Breast epithelium (tissue), 4 donors: ENCODE data around the gene GDPD4. TPM values are rescaled to one million over a fixed set of nuclear protein-coding genes. Genes with fewer than 3 reads are reported as not detected.
A peak's percentile ranks its signal among the peaks of the same experiment; 100 is the strongest.

Experiments used
- DNase-seq, 2 donors: peaks; one replicate each; pipeline ENCODE4 v3.0.0-alpha.2; 2019; ENCODE audit warnings: low spot score in 2 of 2
- H3K27ac ChIP-seq, 2 donors: fragments of 200-600 bp; sonication (generic) in 1 of 2; one replicate each; pipeline ENCODE4 v1.5.1; 2016 to 2019; ENCODE audit warnings: mild to moderate bottlenecking in 1 of 2
- H3K27me3 ChIP-seq, 2 donors: fragments of 200-600 bp; sonication (generic) in 1 of 2; one replicate each; pipeline versions ENCODE4 v1.5.1 to v1.6.0; 2017 to 2019; ENCODE audit warnings: control low read depth in 1 of 2, mild to moderate bottlenecking in 1 of 2
- H3K36me3 ChIP-seq: fragments of 200-600 bp; one replicate; pipeline ENCODE4 v1.5.1; 2019
- H3K4me1 ChIP-seq, 2 donors: fragments of 200-600 bp; sonication (generic); one replicate each; pipeline ENCODE4 v1.5.1; 2016 to 2019; ENCODE audit warnings: control low read depth in 1 of 2
- H3K4me3 ChIP-seq, 3 donors: fragments of 200-600 bp; sonication (generic); 1 replicate in 2 of 3; 2 replicates in 1 of 3; pipeline ENCODE4 v1.5.1; 2016 to 2019; ENCODE audit warnings: mild to moderate bottlenecking in 3 of 3, moderate library complexity in 2 of 3
- H3K9me3 ChIP-seq, 2 donors: fragments of 200-600 bp; sonication (generic) in 1 of 2; one replicate each; pipeline ENCODE4 v1.5.1; 2016 to 2019; ENCODE audit warnings: control low read depth in 1 of 2
- POLR2A ChIP-seq: fragments of 450-650 bp; IDR thresholded peaks from one replicate; pipeline ENCODE4 v1.6.1; 2016; ENCODE audit warnings: antibody characterized with exemption, mild to moderate bottlenecking, moderate library complexity
- POLR2AphosphoS5 ChIP-seq, 3 donors: sonication (generic); formaldehyde crosslinking; IDR thresholded peaks; one replicate each; pipeline ENCODE4 v1.6.1; 2017; ENCODE audit warnings: antibody characterized with exemption in 3 of 3
- intact Hi-C: fragments of 100-400 bp; cut with DNase I; formaldehyde crosslinking; loops from one replicate; pipeline ENCODE4 v1.15.1; 2023; ENCODE audit warnings: low total_unique reads
- total RNA-seq, 3 donors: library from RNA; depleted of rRNA; stranded (reverse); fragments of >200 nt; gene quantifications; one replicate each; pipeline ENCODE4 v1.1.0, GENCODE V29; 2016
- TF ChIP-seq, protein P1 (sequence below), 3 donors: fragments of 450-650 bp; IDR thresholded peaks; one replicate each; pipeline ENCODE4 v1.5.1; 2016 to 2017; ENCODE audit warnings: antibody characterized with exemption in 3 of 3, mild to moderate bottlenecking in 3 of 3, moderate library complexity in 3 of 3

Gene GDPD4
- total RNA-seq, 3 donors from 2014 or later = not detected

DNA sequence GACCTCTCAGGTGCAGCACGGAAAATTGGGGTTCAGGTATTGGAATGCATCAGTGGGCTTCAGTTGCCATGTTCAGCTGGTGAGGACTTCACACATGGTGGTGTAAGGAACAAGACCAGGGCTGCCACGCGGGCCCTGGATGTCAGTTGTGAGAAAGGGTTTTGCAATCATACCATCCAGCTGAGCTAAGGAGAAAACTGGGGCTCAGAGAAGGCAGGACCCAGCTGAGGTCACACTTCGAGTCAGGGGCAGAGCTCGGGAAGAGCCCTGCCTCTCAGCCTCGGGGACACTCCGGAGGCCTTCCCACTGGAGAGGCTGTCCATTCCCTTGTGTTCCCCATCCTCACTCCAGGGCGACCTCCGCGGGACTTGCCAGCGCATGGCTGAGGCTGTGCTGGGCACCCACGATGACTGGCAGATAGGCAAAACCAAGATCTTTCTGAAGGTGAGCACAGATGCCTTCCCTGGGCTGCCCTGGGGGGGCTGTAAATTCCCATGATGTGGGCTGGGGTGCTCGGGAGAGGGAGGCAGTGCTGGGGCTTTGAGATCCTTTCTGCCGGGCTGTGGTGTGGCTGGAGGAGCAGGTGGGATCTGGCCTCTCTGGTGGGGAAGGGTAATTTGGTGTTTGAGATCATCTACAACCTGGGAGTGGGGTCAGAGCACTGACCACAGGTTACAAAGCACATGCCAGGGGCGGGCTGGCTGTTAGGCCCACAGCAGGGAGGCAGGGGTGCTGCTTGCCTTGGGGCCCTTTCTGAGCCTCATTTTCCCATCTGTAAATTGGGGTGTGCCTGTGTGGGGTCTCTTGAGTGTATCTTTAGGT, 126.3 kb downstream of the GDPD4 start:
- H3K27ac ChIP-seq = no peak overlapping the region
- intact Hi-C loops = no loop called here
- no peaks in the 10 kb centered on the region for H3K9me3 ChIP-seq
- H3K36me3 ChIP-seq = no peaks in the 10 kb centered on the region
- DNase-seq = no peak
- TF ChIP-seq POLR2AphosphoS5 (IDR thresholded peaks at IDR 0.05) (no peak), POLR2A (no peak)
- TF ChIP-seq, protein P1, sequence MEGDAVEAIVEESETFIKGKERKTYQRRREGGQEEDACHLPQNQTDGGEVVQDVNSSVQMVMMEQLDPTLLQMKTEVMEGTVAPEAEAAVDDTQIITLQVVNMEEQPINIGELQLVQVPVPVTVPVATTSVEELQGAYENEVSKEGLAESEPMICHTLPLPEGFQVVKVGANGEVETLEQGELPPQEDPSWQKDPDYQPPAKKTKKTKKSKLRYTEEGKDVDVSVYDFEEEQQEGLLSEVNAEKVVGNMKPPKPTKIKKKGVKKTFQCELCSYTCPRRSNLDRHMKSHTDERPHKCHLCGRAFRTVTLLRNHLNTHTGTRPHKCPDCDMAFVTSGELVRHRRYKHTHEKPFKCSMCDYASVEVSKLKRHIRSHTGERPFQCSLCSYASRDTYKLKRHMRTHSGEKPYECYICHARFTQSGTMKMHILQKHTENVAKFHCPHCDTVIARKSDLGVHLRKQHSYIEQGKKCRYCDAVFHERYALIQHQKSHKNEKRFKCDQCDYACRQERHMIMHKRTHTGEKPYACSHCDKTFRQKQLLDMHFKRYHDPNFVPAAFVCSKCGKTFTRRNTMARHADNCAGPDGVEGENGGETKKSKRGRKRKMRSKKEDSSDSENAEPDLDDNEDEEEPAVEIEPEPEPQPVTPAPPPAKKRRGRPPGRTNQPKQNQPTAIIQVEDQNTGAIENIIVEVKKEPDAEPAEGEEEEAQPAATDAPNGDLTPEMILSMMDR (IDR thresholded peaks at IDR 0.05) = no peak
- H3K4me1 ChIP-seq = no peaks in the 10 kb centered on the region
- peak overlapping the region in 2 of 3 donors; percentile 5 to 27 for H3K4me3 ChIP-seq
- no peaks in the 10 kb centered on the region for H3K27me3 ChIP-seq

GRCh38 chr11:77174559-77174958, 126.9 kb downstream of the GDPD4 start:
- no peaks in the 10 kb centered on the region for H3K27me3 ChIP-seq
- no peaks in the 10 kb centered on the region for H3K9me3 ChIP-seq
- H3K36me3 ChIP-seq = no peaks in the 10 kb centered on the region
- intact Hi-C loops = no loop called here
- no peaks in the 10 kb centered on the region for H3K4me1 ChIP-seq
- H3K27ac ChIP-seq = no peak overlapping the region
- H3K4me3 ChIP-seq = no peak overlapping the region
- TF ChIP-seq POLR2AphosphoS5 (IDR thresholded peaks at IDR 0.05) (no peak), POLR2A (no peak)
- TF ChIP-seq, protein P1 (IDR thresholded peaks at IDR 0.05) = no peak
- no peak for DNase-seq

GRCh38 chr11:77173494-77173893, 128.0 kb downstream of the GDPD4 start:
- no peak for DNase-seq

DNA sequence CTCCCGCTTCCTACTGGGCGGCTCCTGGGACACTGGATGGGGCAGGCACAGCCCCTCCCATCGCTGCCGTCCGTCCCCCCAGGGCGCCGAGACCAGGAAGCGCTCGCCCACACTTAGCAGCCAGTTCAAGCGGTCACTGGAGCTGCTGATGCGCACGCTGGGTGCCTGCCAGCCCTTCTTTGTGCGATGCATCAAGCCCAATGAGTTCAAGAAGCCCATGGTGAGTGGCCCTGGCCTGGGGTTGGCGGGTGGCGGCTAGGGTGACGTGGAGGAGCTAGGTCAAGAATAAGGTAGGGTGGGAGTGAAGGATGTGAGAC, 128.9 kb downstream of the GDPD4 start:
- Histone ChIP-seq H3K36me3 (no peaks in the 10 kb centered on the region), H3K27me3 (no peaks in the 10 kb centered on the region), H3K4me3 (no peak overlapping the region), H3K27ac (no peak overlapping the region), H3K9me3 (no peaks in the 10 kb centered on the region), H3K4me1 (no peaks in the 10 kb centered on the region)
- intact Hi-C loops = no loop called here
- no peak for DNase-seq
- TF ChIP-seq, protein P1 (IDR thresholded peaks at IDR 0.05) = no peak
- TF ChIP-seq POLR2AphosphoS5 (IDR thresholded peaks at IDR 0.05) = no peak

More at GRCh38 chr11:77173494-77173893, 128.0 kb downstream of the GDPD4 start:
- Histone ChIP-seq H3K4me3 (no peak overlapping the region), H3K4me1 (no peaks in the 10 kb centered on the region), H3K36me3 (no peaks in the 10 kb centered on the region), H3K27me3 (no peaks in the 10 kb centered on the region), H3K27ac (no peak overlapping the region), H3K9me3 (no peaks in the 10 kb centered on the region)
- TF ChIP-seq, protein P1 (IDR thresholded peaks at IDR 0.05) = no peak
- intact Hi-C loops = no loop called here

DNA sequence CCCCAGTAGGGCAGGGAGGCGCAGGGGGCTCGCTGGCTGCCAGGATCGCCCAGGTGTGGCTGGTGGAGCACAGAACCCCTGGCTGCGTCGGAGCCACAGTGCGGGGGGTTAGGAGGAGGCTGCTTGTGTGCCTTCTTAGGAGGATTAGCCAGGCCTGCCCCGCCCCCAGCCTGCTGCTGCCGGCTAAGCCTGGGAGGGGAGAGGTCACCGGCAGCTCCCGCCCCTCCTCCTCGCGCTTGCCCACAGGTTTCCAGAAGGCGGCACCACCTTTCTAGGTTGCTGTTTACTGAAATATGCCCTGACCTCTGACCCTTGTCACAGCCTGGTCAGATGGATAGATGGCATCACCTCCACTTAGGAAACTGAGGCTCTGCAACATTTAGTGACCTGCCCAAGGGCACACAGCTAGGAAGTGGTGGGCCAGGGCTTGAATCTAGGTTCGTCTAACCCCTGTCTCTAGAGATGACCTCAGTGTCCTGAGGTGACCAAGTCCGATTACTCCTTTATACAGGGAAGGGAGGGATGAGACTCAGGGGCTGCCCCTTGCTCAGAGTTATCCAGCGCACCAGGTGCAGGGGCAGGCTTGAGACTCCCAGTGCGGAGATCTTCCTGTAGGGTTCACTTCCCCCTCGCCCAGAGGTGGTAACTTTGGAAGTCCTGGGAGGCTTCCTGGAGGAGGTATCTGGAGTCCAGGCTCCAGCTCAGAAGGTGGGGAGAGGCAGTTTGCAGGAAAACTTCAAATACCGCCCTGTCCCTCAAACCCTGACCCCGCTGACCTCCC, 129.4 kb downstream of the GDPD4 start:
- H3K4me3 ChIP-seq = no peak overlapping the region
- H3K27ac ChIP-seq = no peak overlapping the region
- TF ChIP-seq POLR2AphosphoS5 (IDR thresholded peaks at IDR 0.05) (no peak), POLR2A (no peak)
- TF ChIP-seq, protein P1 (IDR thresholded peaks at IDR 0.05) = no peak
- H3K9me3 ChIP-seq = no peaks in the 10 kb centered on the region
- H3K36me3 ChIP-seq = no peaks in the 10 kb centered on the region
- intact Hi-C loops = no loop called here
- no peak for DNase-seq
- no peaks in the 10 kb centered on the region for H3K4me1 ChIP-seq
- H3K27me3 ChIP-seq = no peaks in the 10 kb centered on the region
